HCT116 (cell line): ENCODE data around the gene OPCML. TPM values are rescaled to one million over a fixed set of nuclear protein-coding genes. Genes with fewer than 3 reads are reported as not detected.

Source experiments
- ATAC-seq: fragments of 200-7000 bp; cut with Tn5 transposase; 2 replicates; pipeline ENCODE4 v1.9.1; 2020; ENCODE audit warnings: mild to moderate bottlenecking, moderate library complexity
- BruUV-seq: library from RNA; stranded (reverse); fragments of 400-500 nt; replicated peaks from 2 replicates; lab custom pipeline; 2021; lab: Mats Ljungman, UMichigan
- CTCF ChIA-PET: fragments of 300-600 bp; sonication (Branson Sonifier 250); formaldehyde crosslinking; loops from one replicate; lab custom pipeline; 2021; ENCODE audit warnings: antibody characterized with exemption; lab: Charles Lee
- POLR2A ChIA-PET: fragments of 300-600, 350-600 bp; sonication (Branson Sonifier 250); formaldehyde crosslinking; loops from one replicate; lab custom pipeline; 2021; ENCODE audit warnings: antibody characterized with exemption; lab: Charles Lee
- RAD21 ChIA-PET, 2 experiments: fragments of 300-600 bp; sonication (Branson Sonifier 250); formaldehyde crosslinking; loops; one replicate each; lab custom pipeline; 2023; ENCODE audit warnings: low total read pairs in 2 of 2; ENCODE audit not compliant: uncharacterized antibody in 2 of 2, unreplicated experiment in 2 of 2, low non-redundant PET in 1 of 2; lab: Charles Lee
- DNase-seq: peaks from one replicate; pipeline ENCODE4 v3.0.0-alpha.2; 2010; ENCODE audit warnings: low read depth, low spot score
- H2AFZ ChIP-seq: fragments of 200-600 bp; shearing (Covaris generic), sonication (generic); 2 replicates; pipeline ENCODE4 v1.6.1; 2017; ENCODE audit warnings: low read depth, mixed run types, mixed read lengths, antibody characterized with exemption, low read length; ENCODE audit not compliant: poor library complexity, severe bottlenecking
- H3K27ac ChIP-seq: 2 replicates; pipeline ENCODE4 v1.5.1; 2012; ENCODE audit warnings: low read depth, low read length
- H3K27me3 ChIP-seq: fragments of 200-600 bp; sonication (generic); 2 replicates; pipeline ENCODE4 v1.6.1; 2016; ENCODE audit warnings: mixed run types, low read length, mixed read lengths; ENCODE audit not compliant: insufficient read depth
- H3K36me3 ChIP-seq, 2 experiments: fragments of 200-500 bp in 1 of 2; fragments of 200-600 bp in 1 of 2; sonication (Bioruptor generic) in 1 of 2; sonication (generic) in 1 of 2; 2 replicates each; pipeline versions ENCODE4 v1.5.1 to v1.6.1; 2014 to 2016; ENCODE audit warnings: low read length in 2 of 2, inconsistent platforms in 1 of 2, mixed read lengths in 1 of 2, mixed run types in 1 of 2; ENCODE audit not compliant: insufficient read depth in 2 of 2, control insufficient read depth in 1 of 2
- H3K4me1 ChIP-seq, 2 experiments: fragments of 200-600 bp in 1 of 2; sonication (generic) in 1 of 2; 2 replicates each; pipeline versions ENCODE4 v1.5.1 to v1.6.1; 2012 to 2017; ENCODE audit warnings: low read length in 2 of 2, inconsistent platforms in 1 of 2, mild to moderate bottlenecking in 1 of 2, mixed read lengths in 1 of 2, mixed run types in 1 of 2, moderate library complexity in 1 of 2; ENCODE audit not compliant: insufficient read depth in 2 of 2, control insufficient read depth in 1 of 2
- H3K4me2 ChIP-seq: fragments of 200-600 bp; sonication (generic); 2 replicates; pipeline ENCODE4 v1.6.1; 2017; ENCODE audit warnings: mixed run types, low read length, mixed read lengths
- H3K4me3 ChIP-seq, 2 experiments: fragments of 200-600 bp in 1 of 2; sonication (generic) in 1 of 2; replicated peaks in 1 of 2; 2 replicates each; pipeline ENCODE4 v1.5.1; 2011 to 2016; ENCODE audit warnings: low read length in 2 of 2, control low read depth in 1 of 2, low read depth in 1 of 2, mild to moderate bottlenecking in 1 of 2, mixed read lengths in 1 of 2, mixed run types in 1 of 2
- H3K79me2 ChIP-seq: fragments of 200-600 bp; sonication (generic); 2 replicates; pipeline ENCODE4 v1.6.1; 2017; ENCODE audit warnings: mild to moderate bottlenecking, mixed run types, low read length, moderate library complexity, mixed read lengths; ENCODE audit not compliant: insufficient read depth
- H3K9ac ChIP-seq: fragments of 200-600 bp; sonication (generic); 2 replicates; pipeline ENCODE4 v1.6.1; 2016; ENCODE audit warnings: low read length, mixed read lengths
- H3K9me2 ChIP-seq: fragments of 200-600 bp; sonication (generic), shearing (Covaris generic); 2 replicates; pipeline ENCODE4 v1.6.1; 2017; ENCODE audit warnings: mixed run types, mild to moderate bottlenecking, moderate library complexity; ENCODE audit not compliant: insufficient read depth
- H3K9me3 ChIP-seq, 2 experiments: fragments of 200-500 bp in 1 of 2; fragments of 200-600 bp in 1 of 2; sonication (Bioruptor generic) in 1 of 2; sonication (generic) in 1 of 2; 2 replicates each; pipeline ENCODE4 v1.6.1; 2014 to 2017; ENCODE audit warnings: low read length in 2 of 2, mixed read lengths in 2 of 2, inconsistent platforms in 1 of 2, low read depth in 1 of 2, mild to moderate bottlenecking in 1 of 2, mixed run types in 1 of 2, moderate library complexity in 1 of 2; ENCODE audit not compliant: control insufficient read depth in 1 of 2, insufficient read depth in 1 of 2
- H4K20me1 ChIP-seq: fragments of 200-600 bp; sonication (generic), shearing (Covaris generic); 2 replicates; pipeline ENCODE4 v1.6.1; 2017; ENCODE audit warnings: mixed run types, mild to moderate bottlenecking, moderate library complexity; ENCODE audit not compliant: insufficient read depth
- ATF3 ChIP-seq: IDR thresholded peaks from 2 replicates; pipeline ENCODE4 v1.6.1; 2012
- CBX3 ChIP-seq: IDR thresholded peaks from 2 replicates; pipeline ENCODE4 v1.6.1; 2012; ENCODE audit warnings: low read depth
- CEBPB ChIP-seq: IDR thresholded peaks from 2 replicates; pipeline ENCODE4 v1.6.1; 2012; ENCODE audit warnings: low read depth
- EGR1 ChIP-seq: IDR thresholded peaks from 2 replicates; pipeline ENCODE4 v1.6.1; 2012; ENCODE audit warnings: low read depth
- EZH2 ChIP-seq: fragments of 200-600 bp; sonication (generic); IDR thresholded peaks from 2 replicates; pipeline ENCODE4 v1.6.1; 2017; ENCODE audit warnings: antibody characterized with exemption, mixed run types
- EZH2phosphoT487 ChIP-seq: fragments of 200-600 bp; IDR thresholded peaks from 2 replicates; pipeline ENCODE4 v1.6.1; 2018; ENCODE audit warnings: antibody characterized with exemption, borderline replicate concordance
- JUND ChIP-seq: IDR thresholded peaks from 2 replicates; pipeline ENCODE4 v1.6.1; 2012
- POLR2A ChIP-seq: IDR thresholded peaks from 2 replicates; pipeline ENCODE4 v1.7.0; 2011; ENCODE audit warnings: borderline replicate concordance; ENCODE audit not compliant: insufficient read depth, insufficient read length; ENCODE audit errors: extremely low read depth
- POLR2AphosphoS5 ChIP-seq: IDR thresholded peaks from 2 replicates; pipeline ENCODE4 v1.6.1; 2011; ENCODE audit warnings: mild to moderate bottlenecking, low read depth, low read length, moderate library complexity
- RAD21 ChIP-seq: IDR thresholded peaks from 2 replicates; pipeline ENCODE4 v1.6.1; 2012; ENCODE audit warnings: low read depth, mild to moderate bottlenecking
- SIN3A ChIP-seq: IDR thresholded peaks from 2 replicates; pipeline ENCODE4 v1.6.1; 2012; ENCODE audit warnings: low read depth
- SP1 ChIP-seq: IDR thresholded peaks from 2 replicates; pipeline ENCODE4 v1.6.1; 2012; ENCODE audit warnings: low read depth
- SRF ChIP-seq: IDR thresholded peaks from 2 replicates; pipeline ENCODE4 v1.6.1; 2012; ENCODE audit warnings: low read depth
- ZFX ChIP-seq: fragments of 450-650 bp; IDR thresholded peaks from 2 replicates; pipeline ENCODE4 v1.6.1; 2017
- ZNF274 ChIP-seq: fragments of 200-500 bp; sonication (Bioruptor generic); IDR thresholded peaks from 2 replicates; pipeline ENCODE4 v1.6.1; 2014; ENCODE audit warnings: mild to moderate bottlenecking, low read depth, low read length, inconsistent platforms
- intact Hi-C: fragments of 100-400 bp; cut with micrococcal nuclease; formaldehyde crosslinking; loops from 2 replicates; pipeline ENCODE4 v1.10.0; 2022
- total RNA-seq: library from RNA; stranded (reverse); gene quantifications from one replicate; pipeline ENCODE4 v1.2.1, GENCODE V29; 2021; ENCODE audit not compliant: unreplicated experiment
- TF ChIP-seq, protein P1 (sequence below): IDR thresholded peaks from 2 replicates; pipeline ENCODE4 v1.6.1; 2012
- TF ChIP-seq, protein P2 (sequence below), 3 experiments: fragments of 200-600 bp in 1 of 3; sonication (generic) in 1 of 3; IDR thresholded peaks in 2 of 3; conservative IDR thresholded peaks in 1 of 3; 2 replicates each; pipeline ENCODE4 v1.5.1; 2012 to 2017; ENCODE audit warnings: low read depth in 2 of 3, low read length in 2 of 3, antibody characterized with exemption in 1 of 3, borderline replicate concordance in 1 of 3, control low read depth in 1 of 3, mild to moderate bottlenecking in 1 of 3, mixed read lengths in 1 of 3, mixed run types in 1 of 3, moderate library complexity in 1 of 3; ENCODE audit not compliant: insufficient read depth in 1 of 3
- TF ChIP-seq, protein P3 (sequence below): IDR thresholded peaks from 2 replicates; pipeline ENCODE4 v1.6.1; 2011; ENCODE audit warnings: mild to moderate bottlenecking, low read length, moderate library complexity; ENCODE audit not compliant: insufficient replicate concordance; ENCODE audit errors: extremely low read depth

OPCML gene
- total RNA-seq, 1 experiment from 2014 or later = not detected

DNA sequence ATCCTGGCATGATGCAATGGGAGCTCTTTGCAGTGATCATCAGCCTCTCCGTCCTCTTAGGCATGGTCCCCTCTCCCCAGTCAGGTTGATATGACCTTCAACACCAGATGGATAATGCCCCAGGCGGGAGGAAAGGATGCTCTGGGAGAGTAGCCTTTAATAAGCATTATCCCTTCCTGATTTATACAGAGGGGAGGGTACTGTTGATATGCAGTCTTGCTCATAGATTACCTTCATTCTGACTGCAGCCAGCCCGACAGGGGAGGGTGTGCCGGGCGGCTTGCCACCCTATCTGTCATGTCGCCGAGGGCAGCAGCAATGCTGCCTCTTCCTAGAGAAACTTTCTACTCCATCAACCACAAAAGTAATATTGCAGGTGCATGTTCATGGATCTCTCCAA lies 497.4 kb downstream of the OPCML start:
- intact Hi-C loops = no loop called here
- TF ChIP-seq SRF (no peak), SP1 (no peak), SIN3A (no peak), RAD21 (no peak), EZH2 (no peak), EZH2phosphoT487 (no peak), ATF3 (no peak), ZNF274 (no peak), CEBPB (no peak), JUND (no peak), EGR1 (no peak), POLR2A (no peak)
- TF ChIP-seq, protein P1, sequence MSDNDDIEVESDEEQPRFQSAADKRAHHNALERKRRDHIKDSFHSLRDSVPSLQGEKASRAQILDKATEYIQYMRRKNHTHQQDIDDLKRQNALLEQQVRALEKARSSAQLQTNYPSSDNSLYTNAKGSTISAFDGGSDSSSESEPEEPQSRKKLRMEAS = no peak
- ATAC-seq (no peak), DNase-seq (no peak)
- POLR2A ChIA-PET = no interaction called here
- CTCF ChIA-PET = no interaction called here
- Histone ChIP-seq H4K20me1 (no peaks in the 10 kb centered on the region), H3K36me3 (no peaks in the 10 kb centered on the region), H3K4me3 (no peak overlapping the region), H2AFZ (no peak overlapping the region), H3K4me1 (no peaks in the 10 kb centered on the region), H3K9me3 (peaks cover 0 to 22% of the 10 kb centered on the region in 2 experiments; a peak in 2 of 4 replicates), H3K27ac (no peak overlapping the region), H3K79me2 (no peaks in the 10 kb centered on the region), H3K9ac (no peak overlapping the region), H3K27me3 (no peaks in the 10 kb centered on the region), H3K9me2 (no peaks in the 10 kb centered on the region), H3K4me2 (no peak overlapping the region)
- no TSS peak for BruUV-seq
- RAD21 ChIA-PET = no interaction called here

DNA sequence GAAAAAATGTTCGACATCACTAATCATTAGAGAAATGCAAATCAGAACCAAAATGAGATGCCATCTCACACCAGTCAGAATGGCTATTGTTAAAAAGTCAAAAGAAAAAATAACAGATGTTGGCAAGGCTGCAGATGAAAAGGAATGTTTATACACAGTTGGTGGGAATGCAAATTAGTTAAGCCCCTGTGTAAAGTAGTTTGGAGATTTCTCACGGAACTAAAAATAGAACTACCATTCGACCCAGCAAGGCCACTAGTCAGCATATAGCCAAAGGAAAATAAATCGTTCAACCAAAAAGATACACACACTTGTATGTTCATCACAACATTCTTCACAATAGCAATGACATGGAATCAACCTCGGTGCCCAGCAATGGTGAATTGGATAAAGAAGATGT lies 503.2 kb downstream of the OPCML start:
- Histone ChIP-seq H3K4me1 (no peaks in the 10 kb centered on the region), H3K27me3 (no peaks in the 10 kb centered on the region), H3K4me2 (no peak overlapping the region), H3K9ac (no peak overlapping the region), H2AFZ (no peak overlapping the region), H3K79me2 (no peaks in the 10 kb centered on the region), H4K20me1 (no peaks in the 10 kb centered on the region), H3K9me2 (no peaks in the 10 kb centered on the region), H3K27ac (no peak overlapping the region), H3K9me3 (peaks cover 0 to 8% of the 10 kb centered on the region in 2 experiments; a peak in 2 of 4 replicates), H3K36me3 (no peaks in the 10 kb centered on the region), H3K4me3 (no peak overlapping the region)
- intact Hi-C loops = no loop called here
- DNase-seq = no peak
- ChIA-PET RAD21 (no interaction called here), POLR2A (no interaction called here), CTCF (no interaction called here)
- BruUV-seq = no TSS peak
- no peak for ATAC-seq
- TF ChIP-seq SP1 (no peak), POLR2AphosphoS5 (no peak), EZH2 (no peak), ZFX (no peak), EGR1 (no peak), SRF (no peak), POLR2A (no peak), ATF3 (no peak), CBX3 (no peak), SIN3A (no peak), JUND (no peak)
- TF ChIP-seq, protein P2, sequence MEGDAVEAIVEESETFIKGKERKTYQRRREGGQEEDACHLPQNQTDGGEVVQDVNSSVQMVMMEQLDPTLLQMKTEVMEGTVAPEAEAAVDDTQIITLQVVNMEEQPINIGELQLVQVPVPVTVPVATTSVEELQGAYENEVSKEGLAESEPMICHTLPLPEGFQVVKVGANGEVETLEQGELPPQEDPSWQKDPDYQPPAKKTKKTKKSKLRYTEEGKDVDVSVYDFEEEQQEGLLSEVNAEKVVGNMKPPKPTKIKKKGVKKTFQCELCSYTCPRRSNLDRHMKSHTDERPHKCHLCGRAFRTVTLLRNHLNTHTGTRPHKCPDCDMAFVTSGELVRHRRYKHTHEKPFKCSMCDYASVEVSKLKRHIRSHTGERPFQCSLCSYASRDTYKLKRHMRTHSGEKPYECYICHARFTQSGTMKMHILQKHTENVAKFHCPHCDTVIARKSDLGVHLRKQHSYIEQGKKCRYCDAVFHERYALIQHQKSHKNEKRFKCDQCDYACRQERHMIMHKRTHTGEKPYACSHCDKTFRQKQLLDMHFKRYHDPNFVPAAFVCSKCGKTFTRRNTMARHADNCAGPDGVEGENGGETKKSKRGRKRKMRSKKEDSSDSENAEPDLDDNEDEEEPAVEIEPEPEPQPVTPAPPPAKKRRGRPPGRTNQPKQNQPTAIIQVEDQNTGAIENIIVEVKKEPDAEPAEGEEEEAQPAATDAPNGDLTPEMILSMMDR (IDR thresholded peaks at IDR 0.05 in 2 of 3, conservative IDR thresholded peaks at IDR 0.05 in 1 of 3; ENCODE audit: borderline replicate concordance in 1 of 3, insufficient read depth in 1 of 3, low read depth in 2 of 3, low read length in 2 of 3) = no peak
- TF ChIP-seq, protein P3, sequence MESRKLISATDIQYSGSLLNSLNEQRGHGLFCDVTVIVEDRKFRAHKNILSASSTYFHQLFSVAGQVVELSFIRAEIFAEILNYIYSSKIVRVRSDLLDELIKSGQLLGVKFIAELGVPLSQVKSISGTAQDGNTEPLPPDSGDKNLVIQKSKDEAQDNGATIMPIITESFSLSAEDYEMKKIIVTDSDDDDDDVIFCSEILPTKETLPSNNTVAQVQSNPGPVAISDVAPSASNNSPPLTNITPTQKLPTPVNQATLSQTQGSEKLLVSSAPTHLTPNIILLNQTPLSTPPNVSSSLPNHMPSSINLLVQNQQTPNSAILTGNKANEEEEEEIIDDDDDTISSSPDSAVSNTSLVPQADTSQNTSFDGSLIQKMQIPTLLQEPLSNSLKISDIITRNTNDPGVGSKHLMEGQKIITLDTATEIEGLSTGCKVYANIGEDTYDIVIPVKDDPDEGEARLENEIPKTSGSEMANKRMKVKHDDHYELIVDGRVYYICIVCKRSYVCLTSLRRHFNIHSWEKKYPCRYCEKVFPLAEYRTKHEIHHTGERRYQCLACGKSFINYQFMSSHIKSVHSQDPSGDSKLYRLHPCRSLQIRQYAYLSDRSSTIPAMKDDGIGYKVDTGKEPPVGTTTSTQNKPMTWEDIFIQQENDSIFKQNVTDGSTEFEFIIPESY = no peak
